ENCODE data around the gene ADCY3.
A peak's percentile ranks its signal among the peaks of the same experiment; 100 is the strongest.

Gene ADCY3

DNA sequence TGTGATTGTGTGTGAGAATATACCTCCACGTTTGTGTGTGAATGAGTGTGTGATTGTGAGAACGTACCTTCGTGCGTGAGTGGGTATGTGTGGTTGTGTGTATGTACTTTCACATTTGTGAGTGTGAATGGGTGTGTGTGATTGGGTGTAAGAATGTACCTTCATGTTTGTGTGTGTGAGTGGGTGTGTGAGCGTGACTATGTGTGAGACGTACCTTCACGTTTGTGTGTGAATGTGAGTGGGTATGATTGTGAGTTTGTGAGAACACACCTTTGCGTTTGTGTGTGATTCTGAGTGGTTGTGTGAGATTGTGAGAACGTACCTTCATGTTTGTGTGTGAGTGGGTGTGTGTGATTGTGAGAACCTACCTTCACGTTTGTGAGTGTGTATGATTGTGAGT, 5.8 kb upstream of the ADCY3 start:
- DNase-seq (ENCODE audit: low spot score) = no peak

DNA sequence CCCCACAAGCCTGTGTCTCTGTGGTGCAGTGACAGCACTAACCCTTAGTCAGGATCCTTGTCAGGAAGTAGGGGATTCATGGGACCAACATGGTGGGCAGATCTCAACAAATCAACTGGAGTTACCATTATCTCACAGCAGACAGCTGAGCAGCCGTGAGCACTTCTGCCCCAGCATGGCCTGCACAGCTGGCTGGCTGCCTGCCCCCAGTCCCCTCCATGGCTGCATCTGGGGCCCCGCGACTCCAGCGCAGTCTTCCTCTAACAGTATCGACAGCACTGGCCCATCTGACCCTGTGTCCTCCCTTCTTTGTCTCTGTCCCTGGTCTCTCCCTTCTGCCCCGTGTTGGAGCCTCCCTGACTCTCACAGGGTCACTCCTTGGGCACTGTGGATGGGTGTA, 4.7 kb upstream of the ADCY3 start:
- DNase-seq (ENCODE audit: low spot score) = no peak

DNA sequence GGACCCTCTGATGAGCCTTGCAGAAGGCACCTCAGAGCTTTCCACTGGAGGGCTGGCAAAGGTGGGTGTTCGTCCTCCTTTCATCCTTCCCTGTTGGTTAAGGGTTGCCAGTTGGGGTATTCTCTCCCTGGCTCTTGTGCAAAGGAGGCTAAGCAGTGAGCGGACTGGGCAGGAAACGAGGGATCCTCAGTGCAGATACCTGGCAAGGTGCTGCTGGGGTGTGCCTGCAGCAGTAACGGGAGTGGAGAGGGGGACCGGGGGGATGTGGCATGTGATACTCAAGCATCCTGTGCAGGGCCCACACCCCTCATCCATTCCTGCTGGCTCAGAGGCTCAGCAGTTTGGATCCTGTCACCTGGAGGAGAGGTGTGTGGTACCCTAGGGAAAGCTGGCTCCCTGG, 4.2 kb upstream of the ADCY3 start:
- DNase-seq (ENCODE audit: low spot score) = no peak

DNA sequence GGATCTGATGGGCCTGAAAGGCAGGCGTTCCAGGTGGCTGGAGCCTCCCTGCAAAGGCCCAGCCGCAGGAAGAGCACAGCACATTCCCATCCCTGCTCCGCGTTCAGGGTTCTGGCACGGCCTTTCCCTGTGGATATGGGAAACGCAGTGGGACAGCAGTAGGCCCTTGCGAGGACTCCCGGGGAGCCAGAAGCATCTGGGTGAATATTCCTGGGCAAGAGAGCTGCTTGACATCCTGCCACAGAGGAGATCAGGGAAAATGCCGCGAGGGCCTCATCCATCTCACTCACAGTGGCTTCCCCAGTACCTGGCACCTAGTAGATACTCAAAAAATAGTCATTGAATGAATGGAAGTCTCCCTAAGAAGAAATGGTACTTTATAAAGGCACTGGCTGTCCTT, 3.1 kb upstream of the ADCY3 start:
- no peak for DNase-seq (ENCODE audit: low spot score)

DNA sequence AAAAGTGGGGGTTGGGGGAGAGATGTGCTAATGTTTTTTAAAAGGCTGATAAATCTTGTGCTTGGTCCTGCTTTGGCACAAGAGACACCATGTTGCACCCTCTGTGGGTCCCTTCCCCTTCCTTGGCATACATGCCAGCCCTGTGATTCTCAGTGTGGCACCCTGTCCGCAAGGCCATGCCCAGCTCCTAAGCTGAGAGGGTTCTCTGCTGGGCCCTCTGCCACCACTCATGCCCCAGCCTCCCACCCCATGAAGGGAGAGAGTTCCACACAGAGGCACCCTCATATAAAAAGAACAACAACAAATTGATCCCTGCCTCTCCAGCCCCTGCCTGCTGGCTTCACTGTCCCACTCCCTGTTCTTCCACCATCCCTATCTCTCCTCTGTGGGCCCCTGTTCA, 2.5 kb upstream of the ADCY3 start:
- no peak for DNase-seq (ENCODE audit: low spot score)

DNA sequence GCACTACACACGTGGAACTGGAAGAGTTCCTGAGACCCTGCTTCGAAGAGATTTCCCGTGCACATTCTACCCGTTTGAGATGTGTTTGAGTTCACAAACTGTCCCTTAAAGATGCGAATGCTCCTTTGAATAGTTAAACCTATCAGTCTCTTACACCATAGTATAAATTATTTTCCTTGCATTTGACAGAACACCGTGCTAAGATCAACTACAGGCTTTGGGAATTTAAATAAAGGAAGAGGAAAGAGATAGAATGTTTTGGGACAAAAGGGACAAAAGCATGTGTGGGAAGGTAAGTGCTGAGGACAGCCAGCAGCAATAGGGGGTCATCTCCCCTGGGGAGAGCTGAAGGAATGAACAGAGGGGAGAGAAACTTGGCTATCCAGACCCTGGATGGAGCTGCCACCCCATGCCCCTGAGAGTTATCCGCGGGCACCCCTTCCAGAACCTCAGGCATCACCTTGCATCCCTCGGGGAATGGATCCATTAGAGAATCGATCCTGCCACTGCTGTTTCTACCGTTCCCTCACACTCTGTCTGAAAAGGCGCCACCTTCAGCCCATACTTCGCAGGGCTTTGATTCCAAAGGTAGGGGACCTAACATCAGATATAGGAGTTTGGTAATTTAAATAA, 888 bp upstream of the ADCY3 start:
- peak; percentile 41 for DNase-seq (ENCODE audit: low spot score)

DNA sequence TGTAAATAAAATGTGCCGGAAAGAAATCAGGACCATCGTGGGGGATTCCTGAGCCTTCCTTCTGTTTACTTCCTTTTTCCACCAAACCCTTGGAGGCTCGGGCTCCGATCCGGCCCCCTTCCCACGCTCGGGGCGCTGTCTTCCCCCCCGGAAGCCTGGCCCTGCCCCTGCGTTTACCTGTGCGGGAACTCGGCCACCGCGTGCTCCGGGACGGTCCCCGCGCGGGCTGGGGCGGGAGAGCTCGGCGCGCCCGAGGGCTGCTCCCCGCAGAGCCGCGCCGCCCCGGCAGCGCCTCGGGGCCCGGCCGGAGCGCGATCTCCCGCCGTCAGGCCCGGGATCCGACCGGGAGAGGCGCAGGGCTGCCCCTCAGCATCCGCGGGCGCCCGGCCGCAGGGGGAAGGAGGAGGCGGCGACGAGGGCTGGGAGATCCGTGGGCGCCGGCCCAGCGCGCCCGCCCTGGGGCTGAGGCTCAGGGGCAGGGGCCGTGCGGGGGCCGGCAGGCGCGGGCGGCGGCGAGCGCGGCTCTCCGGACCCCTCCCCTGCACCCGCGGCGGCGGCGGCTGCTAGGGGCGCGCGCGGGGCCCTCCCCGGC, 435 bp downstream of the ADCY3 start:
- DNase-seq (ENCODE audit: low spot score) = peak; percentile 86

DNA sequence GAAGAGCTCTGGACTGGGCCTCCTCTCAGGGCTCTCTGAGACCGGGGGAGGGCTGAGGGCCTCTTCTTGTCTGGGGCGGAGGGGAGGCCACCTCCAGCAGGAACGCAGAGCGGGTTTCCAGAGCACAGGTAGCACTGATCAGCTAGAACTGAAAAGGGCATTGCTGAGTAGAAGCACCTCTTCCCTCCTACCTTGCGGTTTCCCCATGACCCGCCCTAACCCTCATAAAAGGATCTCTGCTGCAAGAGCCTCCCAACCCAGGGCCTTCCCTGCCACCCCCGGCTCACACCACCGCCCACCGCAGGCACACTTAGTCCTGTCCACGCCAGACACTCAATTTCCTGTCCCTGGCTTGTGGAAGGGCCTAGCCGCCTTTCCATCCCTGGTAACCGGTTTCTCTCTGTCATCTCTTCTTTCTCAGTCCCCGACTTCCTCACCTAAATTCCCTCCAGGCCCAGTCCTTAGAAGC, 966 bp downstream of the ADCY3 start:
- peak; percentile 55 for DNase-seq (ENCODE audit: low spot score)

DNA sequence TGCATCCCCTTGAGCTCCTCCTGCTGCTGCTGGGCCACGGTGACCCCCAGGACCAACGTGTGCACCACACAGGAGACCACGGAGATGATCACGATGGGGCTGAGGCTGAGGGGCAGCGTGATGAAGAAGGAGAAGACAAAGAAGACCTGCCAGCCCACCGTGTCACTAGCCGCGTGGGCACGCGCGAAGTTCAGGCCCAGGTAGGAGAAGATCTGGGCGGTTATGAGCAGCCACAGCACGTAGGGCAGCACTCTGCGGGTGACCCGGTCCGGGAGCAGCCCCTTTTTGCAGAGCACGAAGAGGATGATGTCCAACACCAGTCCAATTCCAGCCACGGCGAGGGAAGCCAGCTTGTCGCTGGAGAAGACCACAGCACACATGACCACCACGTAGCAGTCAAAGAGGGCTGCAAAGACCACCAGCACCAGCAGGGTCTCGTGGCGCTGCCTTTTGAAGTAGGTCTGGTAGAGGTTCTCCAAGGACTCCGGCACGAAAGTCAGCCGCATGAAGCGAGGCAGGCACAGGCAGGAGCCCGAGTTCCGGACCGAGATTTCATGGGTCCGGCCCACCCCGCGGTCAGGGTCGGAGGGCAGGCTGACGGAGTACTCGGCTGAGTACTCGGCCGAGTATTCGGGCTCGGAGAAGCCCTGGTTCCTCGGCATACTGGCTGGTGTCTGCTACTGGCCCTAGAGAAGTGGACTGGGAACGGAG, 1.6 kb downstream of the ADCY3 start:
- no peak for DNase-seq (ENCODE audit: low spot score)

DNA sequence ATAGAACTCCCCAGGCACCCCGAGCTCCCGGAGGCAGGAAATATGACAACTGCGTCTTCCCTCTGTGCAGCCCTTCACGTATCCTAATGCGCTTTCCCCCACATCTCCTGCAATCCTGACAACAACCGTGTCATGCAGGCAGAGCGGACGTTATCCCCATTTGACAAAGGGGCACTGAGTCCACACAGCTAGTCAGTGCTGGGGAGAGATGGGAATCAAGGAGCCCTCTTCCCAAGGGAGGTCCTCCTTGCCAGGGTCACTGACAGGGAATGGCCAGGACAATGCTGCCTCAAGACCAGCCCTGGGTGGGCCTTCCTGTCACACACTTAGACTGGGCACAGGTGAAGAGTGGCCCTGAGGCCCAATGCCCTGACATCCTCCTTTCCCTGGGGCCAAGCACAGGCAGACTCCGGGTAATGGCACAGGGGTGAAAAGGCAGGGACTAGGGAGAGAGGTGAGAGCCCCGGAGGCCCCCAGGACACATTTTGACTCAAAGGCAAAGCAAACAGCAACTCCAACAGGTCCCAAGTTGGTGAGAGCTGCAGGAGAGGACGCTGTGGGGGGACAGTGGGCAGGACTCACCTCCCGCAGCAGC, 2.2 kb downstream of the ADCY3 start:
- no peak for DNase-seq (ENCODE audit: low spot score)

DNA sequence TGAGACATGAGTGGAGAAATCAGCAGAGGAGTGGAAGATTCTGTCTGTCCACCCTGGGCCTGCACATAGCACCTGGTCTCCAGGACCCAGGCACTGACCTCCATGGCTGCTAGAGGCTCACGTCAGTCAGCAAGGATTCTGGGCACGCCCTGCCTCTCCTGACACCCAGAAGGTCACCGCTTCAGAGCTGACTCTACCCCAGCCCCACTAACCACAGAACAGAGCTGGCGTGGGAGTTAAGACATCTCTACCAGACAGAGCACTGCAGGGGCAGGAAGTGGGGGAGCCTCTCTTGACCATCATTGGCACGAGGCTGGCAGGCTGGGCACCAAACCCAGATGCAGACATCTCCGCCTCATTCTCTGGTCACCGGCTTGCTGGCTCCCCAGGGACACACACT, 3.0 kb downstream of the ADCY3 start:
- no peak for DNase-seq (ENCODE audit: low spot score)

DNA sequence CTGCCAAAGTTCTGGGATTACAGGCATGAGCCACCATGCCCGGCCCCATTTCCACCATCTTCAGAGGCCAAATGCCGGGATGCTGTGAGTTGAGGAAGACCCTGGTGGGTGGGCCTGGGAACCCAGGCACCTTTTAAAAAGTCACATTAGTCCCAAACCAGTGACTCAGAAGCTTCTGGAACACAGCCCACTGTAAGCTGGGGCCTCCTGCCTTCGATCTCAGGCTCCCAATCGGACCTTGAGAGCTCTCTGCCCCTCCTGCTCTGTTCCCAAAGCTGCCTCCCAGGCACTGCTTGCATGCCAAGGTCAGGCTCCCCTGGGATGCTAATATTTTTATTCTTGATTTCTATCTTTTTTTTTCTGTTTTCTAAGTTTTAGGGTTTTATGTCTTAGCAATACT, 4.2 kb downstream of the ADCY3 start:
- no peak for DNase-seq (ENCODE audit: low spot score)

DNA sequence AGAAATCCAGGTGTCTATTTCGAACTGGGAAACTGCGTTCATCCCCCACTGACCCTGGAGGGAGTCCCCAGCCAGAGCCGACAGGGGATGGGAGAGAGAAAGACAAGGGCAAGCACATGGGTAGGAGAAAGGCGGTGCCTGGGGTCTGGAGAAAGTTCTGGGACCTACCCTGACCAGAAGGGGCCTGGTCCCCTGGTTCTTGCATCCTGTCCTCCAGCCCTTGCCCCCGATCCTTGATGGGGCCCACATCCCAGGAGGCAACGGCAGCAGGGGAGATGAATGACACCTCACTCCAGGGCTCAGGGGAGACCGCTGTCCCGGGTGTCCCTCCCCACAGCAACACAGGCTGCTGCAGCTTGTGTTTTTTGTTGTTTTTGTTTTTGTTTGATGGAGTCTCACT, 4.9 kb downstream of the ADCY3 start:
- no peak for DNase-seq (ENCODE audit: low spot score)

DNA sequence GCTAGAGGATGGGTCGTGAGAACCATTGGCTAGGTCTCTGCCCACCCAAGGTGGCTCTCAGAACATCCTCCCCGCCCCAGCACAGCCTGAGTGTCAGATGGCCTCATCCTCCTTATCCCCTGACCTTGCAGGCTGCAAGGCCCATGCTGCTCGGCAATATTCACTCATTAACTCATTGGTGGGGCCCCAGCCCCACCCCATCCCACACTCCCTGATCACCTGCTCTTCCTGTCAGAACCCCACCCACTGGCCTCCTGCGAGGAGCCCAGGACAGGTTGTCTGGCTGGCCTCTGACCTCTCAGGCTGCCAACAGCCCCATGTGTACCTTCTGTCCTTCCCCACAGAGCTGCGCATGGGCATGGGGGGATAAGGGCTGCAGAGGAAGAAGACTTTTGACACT, 5.3 kb downstream of the ADCY3 start:
- DNase-seq (ENCODE audit: low spot score) = no peak

DNA sequence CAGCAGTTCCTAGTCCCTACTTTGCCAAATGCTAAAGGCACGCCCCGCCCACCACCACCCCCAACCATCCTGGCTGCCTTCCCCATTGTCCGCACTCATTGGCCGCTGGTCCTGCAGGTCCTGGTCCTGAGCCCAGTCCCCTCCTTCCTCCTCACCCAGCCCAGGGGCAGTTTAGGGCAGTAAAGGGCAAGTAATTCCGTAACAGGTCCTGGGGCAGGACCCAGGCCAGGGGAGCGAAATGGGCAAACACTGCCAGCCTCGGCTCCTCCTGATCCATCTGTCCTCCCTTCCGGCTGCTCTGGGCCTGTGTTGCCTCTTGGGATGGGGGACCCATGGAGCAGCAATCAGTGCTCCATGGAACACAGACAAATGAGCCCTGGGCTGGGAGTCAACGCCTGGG, 6.1 kb downstream of the ADCY3 start:
- peak; percentile 52 for DNase-seq (ENCODE audit: low spot score)

DNA sequence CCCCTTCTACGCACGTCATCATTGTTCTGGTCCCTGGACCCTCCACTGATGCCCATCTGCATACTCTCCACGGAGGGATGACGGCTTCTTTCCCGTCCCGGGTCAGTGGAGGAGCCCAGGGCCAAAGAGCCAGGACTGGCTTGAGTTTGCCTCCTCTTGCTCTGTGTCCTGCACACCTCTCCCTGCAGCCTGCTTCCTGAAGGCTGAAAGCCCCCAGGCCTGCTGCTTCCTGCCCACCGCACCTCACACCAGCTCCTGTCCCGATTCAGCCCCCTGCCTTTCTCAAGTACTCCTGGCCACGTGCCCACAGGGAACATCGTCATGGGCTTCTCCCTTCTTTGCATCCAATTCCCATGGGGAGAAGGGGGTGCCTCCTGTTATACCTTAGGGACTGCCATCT, 7.1 kb downstream of the ADCY3 start:
- no peak for DNase-seq (ENCODE audit: low spot score)

DNA sequence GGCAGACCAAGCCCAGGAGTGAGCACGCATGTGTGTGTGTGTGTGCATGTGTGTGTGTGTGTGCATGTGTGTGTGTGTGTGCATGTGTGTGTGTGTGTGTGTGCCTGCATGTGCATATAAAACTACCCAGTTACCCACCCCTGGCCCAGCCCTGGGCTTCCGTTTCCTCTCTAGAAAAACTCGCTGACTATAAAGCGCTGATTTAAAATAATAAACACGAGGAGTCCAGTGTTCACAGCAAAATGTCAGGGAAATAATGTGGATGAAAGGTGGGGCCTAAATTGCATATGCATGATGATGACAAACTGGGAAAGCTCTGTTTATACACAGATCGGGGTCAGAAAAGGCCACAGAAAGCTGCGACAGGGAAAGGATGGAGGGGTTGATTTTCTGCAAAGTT, 7.5 kb downstream of the ADCY3 start:
- DNase-seq (ENCODE audit: low spot score) = no peak

DNA sequence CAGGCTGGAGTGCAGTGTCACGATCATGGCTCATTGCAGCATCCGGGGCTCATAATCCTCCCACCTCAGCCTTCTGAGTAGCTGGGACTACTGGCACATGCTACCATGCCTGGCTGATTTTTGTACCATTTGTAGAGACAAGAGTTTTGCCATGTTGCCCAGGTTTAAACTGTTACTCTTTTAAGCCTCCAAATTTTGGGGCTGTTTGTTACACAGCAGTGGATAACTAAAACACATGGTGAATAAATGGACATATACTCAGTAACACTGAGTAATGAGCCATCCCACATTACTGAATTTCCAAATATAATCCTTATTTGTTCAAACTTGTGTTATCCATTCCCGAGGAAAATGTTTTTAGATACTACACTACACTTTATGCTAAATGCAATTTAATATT, 9.8 kb downstream of the ADCY3 start:
- no peak for DNase-seq (ENCODE audit: low spot score)

DNA sequence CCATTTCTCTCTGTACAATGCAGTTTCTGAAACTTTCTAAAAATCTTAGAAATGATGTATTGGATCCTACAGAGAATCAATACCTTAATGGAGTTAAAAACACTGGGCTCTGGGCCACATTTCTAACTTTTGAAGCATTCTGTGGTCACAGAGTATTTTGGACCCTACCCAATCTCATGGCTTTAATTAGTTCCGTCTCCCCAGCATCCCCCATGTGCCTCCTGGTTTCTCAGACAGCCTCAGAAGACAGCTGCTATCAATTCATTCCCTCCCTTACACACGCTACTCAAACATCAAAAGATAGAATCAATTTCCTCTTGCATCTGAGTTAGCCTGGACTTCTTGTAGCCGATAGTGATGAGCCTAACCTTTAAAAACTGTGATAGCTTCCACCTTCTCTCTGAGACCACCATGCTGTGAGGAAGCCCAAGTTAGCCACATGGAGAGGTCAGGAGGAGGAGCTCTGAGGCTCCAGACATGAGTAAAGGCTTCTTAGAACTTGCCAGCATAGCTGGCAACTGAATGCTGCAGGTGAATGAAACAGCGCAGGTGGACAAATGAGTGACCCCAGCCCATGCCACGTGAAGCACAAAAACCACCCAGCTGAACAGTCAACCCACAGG, 10.4 kb downstream of the ADCY3 start:
- DNase-seq (ENCODE audit: low spot score) = no peak

DNA sequence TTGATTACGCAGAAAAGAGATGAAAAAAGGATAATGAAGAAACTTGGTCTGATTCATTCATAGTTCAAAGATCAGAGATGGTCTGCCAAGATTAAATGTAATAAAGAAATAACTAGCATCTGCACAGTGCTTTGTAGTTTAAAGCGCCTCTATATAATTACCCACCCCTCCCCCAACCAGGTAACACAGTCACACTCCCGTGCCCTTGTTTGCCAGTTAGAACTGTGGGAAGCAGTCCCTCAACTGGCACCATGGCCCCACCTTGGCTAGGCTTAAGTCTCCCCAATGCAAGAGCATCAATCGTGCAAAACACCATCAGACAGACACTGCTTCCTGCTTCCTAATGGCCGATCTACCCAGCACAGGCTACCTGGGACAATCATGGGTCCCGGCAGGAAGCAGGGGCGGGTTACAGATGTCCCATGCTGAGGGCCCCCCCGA, 11.6 kb downstream of the ADCY3 start:
- no peak for DNase-seq (ENCODE audit: low spot score)

DNA sequence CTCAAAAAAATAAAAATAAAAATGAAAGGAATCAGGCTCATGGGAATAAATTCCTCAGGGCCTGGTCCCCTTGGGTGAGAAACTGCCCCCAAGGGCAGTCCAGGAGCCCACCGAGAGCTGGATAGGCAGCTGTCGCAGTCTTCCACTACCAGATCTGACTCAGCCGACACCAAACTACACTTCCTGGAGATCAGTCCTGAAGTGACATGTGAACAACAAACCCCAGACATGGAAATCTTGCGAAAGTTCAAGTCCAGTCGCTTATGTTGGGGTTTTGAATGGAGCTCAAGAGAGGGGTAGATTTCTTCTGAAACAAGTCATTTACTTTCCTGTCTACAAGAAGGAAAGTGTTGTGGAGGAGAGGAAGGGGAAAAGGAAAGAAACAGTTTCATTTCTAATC, 12.9 kb downstream of the ADCY3 start:
- no peak for DNase-seq (ENCODE audit: low spot score)

DNA sequence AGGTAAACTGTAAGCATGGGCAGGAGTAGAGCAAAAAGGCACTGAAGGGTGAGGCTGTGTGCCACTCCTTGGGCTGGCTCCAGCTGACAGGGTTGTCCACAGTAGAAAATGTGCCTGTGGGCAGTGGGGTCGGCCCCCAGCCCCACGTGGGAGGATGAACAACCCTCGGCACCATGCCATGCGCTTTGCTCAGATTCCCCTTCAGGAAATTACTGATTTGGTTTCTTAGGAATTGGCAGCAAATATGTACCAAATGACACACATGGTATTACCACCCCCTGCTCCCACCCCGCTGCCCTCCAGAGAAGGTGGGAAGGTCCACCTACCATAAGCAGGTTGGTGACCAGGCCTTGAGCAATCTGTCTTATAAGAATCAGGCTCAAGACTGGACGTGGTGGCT, 13.6 kb downstream of the ADCY3 start:
- no peak for DNase-seq (ENCODE audit: low spot score)
